ENCODE measurements around the gene TMEM178B.

DNA sequence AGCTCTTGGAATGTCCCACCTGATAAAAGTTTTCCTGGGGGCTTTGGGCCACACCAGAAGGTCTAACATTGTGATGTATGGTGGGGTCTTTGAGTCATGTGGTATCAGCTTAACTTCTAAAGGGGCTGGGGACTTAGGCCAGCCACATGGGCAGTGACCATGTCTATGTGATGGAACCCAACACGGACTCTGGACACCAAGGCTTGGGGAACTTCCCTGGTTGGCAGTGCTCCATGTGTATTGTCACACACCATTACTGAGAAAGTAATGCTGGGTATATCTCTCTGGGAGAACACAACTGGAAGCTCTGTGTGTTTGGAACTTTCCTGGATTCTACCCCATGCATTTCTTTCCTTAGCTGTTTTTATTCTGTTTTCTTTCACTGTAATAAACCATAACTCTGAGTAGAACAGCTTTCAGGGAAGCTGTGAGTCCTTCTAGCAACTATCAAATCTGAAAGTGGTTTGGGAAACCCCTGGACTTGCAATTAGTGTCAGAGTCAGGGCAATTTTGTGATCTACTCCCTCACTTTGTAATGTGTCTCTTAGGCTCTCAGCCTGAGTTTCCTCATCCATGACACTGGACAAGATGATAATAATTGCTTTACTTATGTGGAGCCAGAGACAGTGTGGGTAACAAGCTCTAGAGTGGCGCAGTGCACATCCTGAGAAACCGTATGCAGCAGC is 448.9 kb downstream of the TMEM178B start:
- TF ChIP-seq ZNF143 (CRISPR knock-in tag; IDR thresholded peaks at IDR 0.05) (no peak), SETDB1 (IDR thresholded peaks at IDR 0.05; ENCODE audit: low read length) (no peak), GABPB2 (CRISPR knock-in tag; conservative IDR thresholded peaks at IDR 0.05) (no peak), HDAC2 (IDR thresholded peaks at IDR 0.05) (no peak), SMARCC2 (IDR thresholded peaks at IDR 0.05; ENCODE audit: low read depth) (no peak)
- TF ChIP-seq, protein P1, sequence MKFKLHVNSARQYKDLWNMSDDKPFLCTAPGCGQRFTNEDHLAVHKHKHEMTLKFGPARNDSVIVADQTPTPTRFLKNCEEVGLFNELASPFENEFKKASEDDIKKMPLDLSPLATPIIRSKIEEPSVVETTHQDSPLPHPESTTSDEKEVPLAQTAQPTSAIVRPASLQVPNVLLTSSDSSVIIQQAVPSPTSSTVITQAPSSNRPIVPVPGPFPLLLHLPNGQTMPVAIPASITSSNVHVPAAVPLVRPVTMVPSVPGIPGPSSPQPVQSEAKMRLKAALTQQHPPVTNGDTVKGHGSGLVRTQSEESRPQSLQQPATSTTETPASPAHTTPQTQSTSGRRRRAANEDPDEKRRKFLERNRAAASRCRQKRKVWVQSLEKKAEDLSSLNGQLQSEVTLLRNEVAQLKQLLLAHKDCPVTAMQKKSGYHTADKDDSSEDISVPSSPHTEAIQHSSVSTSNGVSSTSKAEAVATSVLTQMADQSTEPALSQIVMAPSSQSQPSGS (CRISPR knock-in tag; IDR thresholded peaks at IDR 0.05) = no peak
- TF ChIP-seq, protein P2, sequence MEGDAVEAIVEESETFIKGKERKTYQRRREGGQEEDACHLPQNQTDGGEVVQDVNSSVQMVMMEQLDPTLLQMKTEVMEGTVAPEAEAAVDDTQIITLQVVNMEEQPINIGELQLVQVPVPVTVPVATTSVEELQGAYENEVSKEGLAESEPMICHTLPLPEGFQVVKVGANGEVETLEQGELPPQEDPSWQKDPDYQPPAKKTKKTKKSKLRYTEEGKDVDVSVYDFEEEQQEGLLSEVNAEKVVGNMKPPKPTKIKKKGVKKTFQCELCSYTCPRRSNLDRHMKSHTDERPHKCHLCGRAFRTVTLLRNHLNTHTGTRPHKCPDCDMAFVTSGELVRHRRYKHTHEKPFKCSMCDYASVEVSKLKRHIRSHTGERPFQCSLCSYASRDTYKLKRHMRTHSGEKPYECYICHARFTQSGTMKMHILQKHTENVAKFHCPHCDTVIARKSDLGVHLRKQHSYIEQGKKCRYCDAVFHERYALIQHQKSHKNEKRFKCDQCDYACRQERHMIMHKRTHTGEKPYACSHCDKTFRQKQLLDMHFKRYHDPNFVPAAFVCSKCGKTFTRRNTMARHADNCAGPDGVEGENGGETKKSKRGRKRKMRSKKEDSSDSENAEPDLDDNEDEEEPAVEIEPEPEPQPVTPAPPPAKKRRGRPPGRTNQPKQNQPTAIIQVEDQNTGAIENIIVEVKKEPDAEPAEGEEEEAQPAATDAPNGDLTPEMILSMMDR (IDR thresholded peaks at IDR 0.05 in 2 of 3, conservative IDR thresholded peaks at IDR 0.05 in 1 of 3; ENCODE audit: insufficient read depth in 2 of 3, low read depth in 1 of 3, low read length in 3 of 3) = no peak
